Gastrocnemius medialis (tissue), 4 donors: ENCODE results near the gene CCNC. TPM values are rescaled to one million over a fixed set of nuclear protein-coding genes. Genes with fewer than 3 reads are reported as not detected.
"Not testable (repeated sequence)": the region's sequence is repeated elsewhere in the genome, so short reads cannot be mapped to it uniquely, and the experiment has no call there.

Source experiments
- ATAC-seq, 2 donors: fragments of 150-250 bp; one replicate each; pipeline ENCODE4 v1.9.1; 2016
- DNase-seq, 2 donors: peaks; one replicate each; pipeline ENCODE4 v3.0.0-alpha.2; 2019
- H3K27ac ChIP-seq, 4 donors: fragments of 200-600 bp; sonication (generic); 1 replicate in 1 of 4; 2 replicates in 3 of 4; pipeline ENCODE4 v1.5.1; 2016 to 2018; ENCODE audit warnings: mild to moderate bottlenecking in 2 of 4, moderate library complexity in 1 of 4
- H3K27me3 ChIP-seq, 3 donors: fragments of 200-600 bp; sonication (generic) in 2 of 3; 1 replicate in 1 of 3; 2 replicates in 2 of 3; pipeline versions ENCODE4 v1.5.1 to v1.6.0; 2016 to 2019; ENCODE audit warnings: mild to moderate bottlenecking in 1 of 3, moderate library complexity in 1 of 3
- H3K36me3 ChIP-seq, 2 donors: fragments of 200-600 bp; sonication (generic) in 1 of 2; one replicate each; pipeline ENCODE4 v1.5.1; 2017 to 2018
- H3K4me1 ChIP-seq, 2 donors: fragments of 200-600 bp; sonication (generic) in 1 of 2; one replicate each; pipeline ENCODE4 v1.5.1; 2016 to 2017; ENCODE audit warnings: mild to moderate bottlenecking in 2 of 2
- H3K4me3 ChIP-seq, 4 donors: fragments of 200-600 bp; sonication (generic) in 3 of 4; 1 replicate in 1 of 4; 2 replicates in 3 of 4; pipeline ENCODE4 v1.5.1; 2016 to 2019; ENCODE audit warnings: mild to moderate bottlenecking in 2 of 4
- H3K9me3 ChIP-seq, 3 donors: fragments of 200-600 bp; sonication (generic) in 2 of 3; 1 replicate in 1 of 3; 2 replicates in 2 of 3; pipeline ENCODE4 v1.5.1; 2016 to 2019
- CTCF ChIP-seq, 5 experiments: fragments of 450-650 bp in 3 of 5; fragments of 200-600 bp in 2 of 5; sonication (generic) in 2 of 5; IDR thresholded peaks in 4 of 5; conservative IDR thresholded peaks in 1 of 5; 1 replicate in 4 of 5; 2 replicates in 1 of 5; pipeline ENCODE4 v1.5.1; 2016 to 2019; ENCODE audit warnings: antibody characterized with exemption in 5 of 5, mild to moderate bottlenecking in 3 of 5, moderate library complexity in 3 of 5
- POLR2A ChIP-seq, 2 donors: fragments of 450-650 bp; IDR thresholded peaks; one replicate each; pipeline ENCODE4 v1.6.1; 2017; ENCODE audit warnings: antibody characterized with exemption in 2 of 2, mild to moderate bottlenecking in 2 of 2, moderate library complexity in 2 of 2
- in situ Hi-C, 4 donors: fragments of 200-750 bp; cut with MboI; loops; one replicate each; pipeline versions ENCODE4 v1.15.0 to v1.8.0; 2017; ENCODE audit warnings: low sequenced_read_pairs in 4 of 4
- intact Hi-C: fragments of 100-400 bp; cut with DNase I; formaldehyde crosslinking; loops from one replicate; pipeline ENCODE4 v1.15.1; 2023; ENCODE audit warnings: low total_unique reads
- total RNA-seq, 4 donors: library from RNA; depleted of rRNA; stranded (reverse); fragments of >200 nt; gene quantifications; one replicate each; pipeline versions ENCODE4 v1.1.0 to v1.2.3, GENCODE V29; 2016

Gene CCNC
- total RNA-seq, 4 donors from 2014 or later, result 18.1 to 45.4 (median 25.8) TPM

- Histone ChIP-seq H3K36me3 (no peaks in the 10 kb centered on the region), H3K4me1 (peaks cover 15 to 27% of the 10 kb centered on the region in 2 donors), H3K9me3 (no peaks in the 10 kb centered on the region), H3K27me3 (peaks cover 96 to 100% (median 96%) of the 10 kb centered on the region in 3 donors), H3K4me3 (peak overlapping the region; percentile 40 to 63 (median 43)), H3K27ac (no peak overlapping the region)
- in situ Hi-C loops, result no loop called here
- no peak for DNase-seq
- TF ChIP-seq POLR2A (IDR thresholded peaks at IDR 0.05) (no peak), CTCF (IDR thresholded peaks at IDR 0.05 in 4 of 5, conservative IDR thresholded peaks at IDR 0.05 in 1 of 5) (no peak)
- no peak for ATAC-seq
- intact Hi-C loops, result no loop called here
These were observed 34.3 kb upstream of the CCNC start for GRCh38 chr6:99602520-99603420.

GRCh38 chr6:99594696-99595095, 26.2 kb upstream of the CCNC start:
- ATAC-seq, result not testable (repeated sequence)

GRCh38 chr6:99592900-99593299, 24.4 kb upstream of the CCNC start:
- intact Hi-C loops (no loop called here), in situ Hi-C loops (loop anchor here (10.0 to 25.0 kb wide), 2 partner anchors 144 to 152 kb away; no protein-coding TSS in a partner anchor)
- no peak overlapping the region for H3K4me3 ChIP-seq
- H3K36me3 ChIP-seq, result no peaks in the 10 kb centered on the region
- no peak for TF ChIP-seq POLR2A (IDR thresholded peaks at IDR 0.05)
- ATAC-seq (no peak), DNase-seq (no peak)
- H3K4me1 ChIP-seq, result peaks cover 17 to 23% of the 10 kb centered on the region in 2 donors
- peaks cover 95 to 100% (median 97%) of the 10 kb centered on the region in 3 donors for H3K27me3 ChIP-seq
- H3K9me3 ChIP-seq, result no peaks in the 10 kb centered on the region
- H3K27ac ChIP-seq, result no peak overlapping the region

More at GRCh38 chr6:99594696-99595095, 26.2 kb upstream of the CCNC start:
- DNase-seq, H3K9me3 ChIP-seq, H3K36me3 ChIP-seq, H3K27ac ChIP-seq, intact Hi-C loops, H3K4me3 ChIP-seq, H3K4me1 ChIP-seq: not testable (repeated sequence)
- in situ Hi-C loops, result loop anchor here (10.0 to 25.0 kb wide), 2 partner anchors 143 to 150 kb away; no protein-coding TSS in a partner anchor
- H3K27me3 ChIP-seq, result peaks cover 93 to 99% (median 98%) of the 10 kb centered on the region in 3 donors

GRCh38 chr6:99591673-99592364, 23.4 kb upstream of the CCNC start:
- ATAC-seq, result no peak
- H3K27ac ChIP-seq, result no peak overlapping the region
- H3K27me3 ChIP-seq, result peaks cover 89 to 93% (median 90%) of the 10 kb centered on the region in 3 donors

More at GRCh38 chr6:99591673-99592364, 23.4 kb upstream of the CCNC start:
- Histone ChIP-seq H3K4me1 (peaks cover 17 to 23% of the 10 kb centered on the region in 2 donors), H3K9me3 (no peaks in the 10 kb centered on the region), H3K4me3 (peak overlapping the region in 1 of 4 donors; percentile 43), H3K36me3 (no peaks in the 10 kb centered on the region)
- intact Hi-C loops, result no loop called here
- no peak for DNase-seq
- TF ChIP-seq POLR2A (IDR thresholded peaks at IDR 0.05), result no peak
- no peak for TF ChIP-seq CTCF (IDR thresholded peaks at IDR 0.05 in 4 of 5, conservative IDR thresholded peaks at IDR 0.05 in 1 of 5)
- in situ Hi-C loops, result loop anchor here (10.0 to 25.0 kb wide), 2 partner anchors 145 to 153 kb away; no protein-coding TSS in a partner anchor
